ENCODE results near the gene SLC6A19. TPM values are rescaled to one million over a fixed set of nuclear protein-coding genes. Genes with fewer than 3 reads are reported as not detected.

The SLC6A19 gene
- total RNA-seq, result not detected in 2 replicates

DNA sequence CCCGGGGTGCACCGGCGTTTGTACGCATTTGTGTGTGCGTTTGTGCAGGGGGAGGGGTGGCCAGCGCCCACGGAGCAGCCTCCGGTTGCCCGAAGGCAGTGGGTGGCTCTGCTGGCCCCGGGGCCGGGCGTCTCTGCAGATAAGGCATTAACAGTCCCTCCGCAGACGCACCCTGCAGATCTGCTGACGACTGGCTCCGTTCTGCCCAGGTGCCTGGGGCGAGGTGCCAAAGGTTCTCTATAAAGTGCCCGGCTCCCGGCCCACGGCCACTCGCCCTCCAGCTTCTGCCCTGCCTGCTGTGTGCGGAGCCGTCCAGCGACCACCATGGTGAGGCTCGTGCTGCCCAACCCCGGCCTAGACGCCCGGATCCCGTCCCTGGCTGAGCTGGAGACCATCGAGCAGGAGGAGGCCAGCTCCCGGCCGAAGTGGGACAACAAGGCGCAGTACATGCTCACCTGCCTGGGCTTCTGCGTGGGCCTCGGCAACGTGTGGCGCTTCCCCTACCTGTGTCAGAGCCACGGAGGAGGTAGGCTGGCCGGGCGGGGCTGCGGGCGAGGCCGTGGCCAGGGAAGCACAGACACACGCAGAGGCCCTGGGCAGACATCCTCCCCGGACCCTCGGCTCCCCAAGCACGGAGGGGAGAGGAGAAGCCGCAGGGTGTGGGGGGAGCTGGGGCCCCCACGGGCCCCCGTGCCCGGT, at the start of gene SLC6A19:
TSS of gene SLC6A19 (plus strand) at position 269 of the 699 bp plus-strand sequence. CDS start at position 325, 56 bp downstream.

GRCh38 chr5:1225081-1225480, 23.7 kb downstream of the SLC6A19 start, which contains the start of gene SLC6A18:
Gene SLC6A18 (plus strand): TSS chr5:1225381. CDS start chr5:1225478, 97 bp downstream.

Other genes starting within 250 kb of the SLC6A19 start
- 1.2 and 9.3 TPM in 2 replicates for gene NKD2, start 192.8 kb upstream of the SLC6A19 start, total RNA-seq
- 11.5 and 19.4 TPM in 2 replicates for gene SLC12A7, start 89.5 kb upstream of the SLC6A19 start, total RNA-seq
- gene SLC6A18, start 23.8 kb downstream of the SLC6A19 start, total RNA-seq, result not detected in 2 replicates
- gene TERT, start 93.5 kb downstream of the SLC6A19 start, total RNA-seq, result not detected in 2 replicates
- 300 and 367 TPM in 2 replicates for gene CLPTM1L, start 143.5 kb downstream of the SLC6A19 start, total RNA-seq
- gene SLC6A3, start 243.8 kb downstream of the SLC6A19 start, total RNA-seq, result not detected in 2 replicates

Data from regular cardiac myocyte (primary cell).